GM12865 (cell line): Measurements from ENCODE around the gene HOXA13.

ENCODE experiments used
- DNase-seq: peaks from one replicate; pipeline ENCODE4 v3.0.0; 2010; ENCODE audit warnings: low read depth
- H3K4me3 ChIP-seq: 2 replicates; pipeline ENCODE4 v1.5.1; 2011; ENCODE audit warnings: mild to moderate bottlenecking, low read depth, low read length, control low read depth
- TF ChIP-seq, protein P1 (sequence below): IDR thresholded peaks from 2 replicates; pipeline ENCODE4 v1.5.1; 2011; ENCODE audit warnings: low read length, control low read depth, low read depth, inconsistent platforms; ENCODE audit not compliant: insufficient read depth; ENCODE audit errors: missing control alignments

HOXA13 gene

DNA sequence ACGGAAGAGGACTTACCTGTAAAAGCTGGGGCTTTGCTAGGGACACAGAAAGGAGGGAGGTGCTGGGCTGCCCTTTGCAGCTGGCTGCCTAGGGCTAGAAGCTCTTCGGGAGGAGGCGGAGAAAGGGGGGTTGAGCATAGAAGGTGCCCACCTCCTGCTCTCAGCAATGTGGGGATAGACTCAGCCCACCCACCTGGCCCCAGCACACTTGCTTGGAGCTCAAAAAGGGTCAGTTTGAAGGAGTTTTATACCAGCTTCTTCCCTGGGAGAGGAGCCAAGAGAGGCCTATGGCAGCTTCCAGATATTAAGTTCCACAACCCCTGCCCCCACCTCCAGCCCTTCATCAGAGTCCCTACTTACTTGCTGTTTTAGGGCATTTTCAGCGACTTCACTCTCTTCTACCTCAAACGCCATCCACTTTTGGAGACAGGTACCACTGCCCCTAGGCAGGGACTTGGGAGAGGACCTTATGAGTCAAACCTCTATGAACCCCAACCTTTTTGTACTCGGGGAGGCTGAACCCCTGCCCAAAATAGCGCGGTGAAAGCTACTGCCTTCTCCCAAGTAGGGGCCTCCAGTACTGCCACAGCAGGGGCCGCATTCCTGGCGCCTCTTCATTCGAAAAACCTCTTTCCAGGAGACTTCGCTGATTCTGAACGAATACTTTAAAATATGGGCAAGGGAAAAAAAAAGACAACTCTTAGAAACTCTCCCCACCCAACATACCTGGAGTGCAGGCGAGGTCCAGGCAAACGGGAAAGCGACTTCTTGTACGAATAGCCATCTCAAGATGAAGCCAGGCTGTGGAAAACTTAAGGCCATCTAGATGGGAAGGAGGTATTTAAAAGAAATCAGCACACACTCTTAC is 41.5 kb upstream of the HOXA13 start:
- H3K4me3 ChIP-seq = no peak overlapping the region
- TF ChIP-seq, protein P1, sequence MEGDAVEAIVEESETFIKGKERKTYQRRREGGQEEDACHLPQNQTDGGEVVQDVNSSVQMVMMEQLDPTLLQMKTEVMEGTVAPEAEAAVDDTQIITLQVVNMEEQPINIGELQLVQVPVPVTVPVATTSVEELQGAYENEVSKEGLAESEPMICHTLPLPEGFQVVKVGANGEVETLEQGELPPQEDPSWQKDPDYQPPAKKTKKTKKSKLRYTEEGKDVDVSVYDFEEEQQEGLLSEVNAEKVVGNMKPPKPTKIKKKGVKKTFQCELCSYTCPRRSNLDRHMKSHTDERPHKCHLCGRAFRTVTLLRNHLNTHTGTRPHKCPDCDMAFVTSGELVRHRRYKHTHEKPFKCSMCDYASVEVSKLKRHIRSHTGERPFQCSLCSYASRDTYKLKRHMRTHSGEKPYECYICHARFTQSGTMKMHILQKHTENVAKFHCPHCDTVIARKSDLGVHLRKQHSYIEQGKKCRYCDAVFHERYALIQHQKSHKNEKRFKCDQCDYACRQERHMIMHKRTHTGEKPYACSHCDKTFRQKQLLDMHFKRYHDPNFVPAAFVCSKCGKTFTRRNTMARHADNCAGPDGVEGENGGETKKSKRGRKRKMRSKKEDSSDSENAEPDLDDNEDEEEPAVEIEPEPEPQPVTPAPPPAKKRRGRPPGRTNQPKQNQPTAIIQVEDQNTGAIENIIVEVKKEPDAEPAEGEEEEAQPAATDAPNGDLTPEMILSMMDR = no peak
- no peak for DNase-seq

DNA sequence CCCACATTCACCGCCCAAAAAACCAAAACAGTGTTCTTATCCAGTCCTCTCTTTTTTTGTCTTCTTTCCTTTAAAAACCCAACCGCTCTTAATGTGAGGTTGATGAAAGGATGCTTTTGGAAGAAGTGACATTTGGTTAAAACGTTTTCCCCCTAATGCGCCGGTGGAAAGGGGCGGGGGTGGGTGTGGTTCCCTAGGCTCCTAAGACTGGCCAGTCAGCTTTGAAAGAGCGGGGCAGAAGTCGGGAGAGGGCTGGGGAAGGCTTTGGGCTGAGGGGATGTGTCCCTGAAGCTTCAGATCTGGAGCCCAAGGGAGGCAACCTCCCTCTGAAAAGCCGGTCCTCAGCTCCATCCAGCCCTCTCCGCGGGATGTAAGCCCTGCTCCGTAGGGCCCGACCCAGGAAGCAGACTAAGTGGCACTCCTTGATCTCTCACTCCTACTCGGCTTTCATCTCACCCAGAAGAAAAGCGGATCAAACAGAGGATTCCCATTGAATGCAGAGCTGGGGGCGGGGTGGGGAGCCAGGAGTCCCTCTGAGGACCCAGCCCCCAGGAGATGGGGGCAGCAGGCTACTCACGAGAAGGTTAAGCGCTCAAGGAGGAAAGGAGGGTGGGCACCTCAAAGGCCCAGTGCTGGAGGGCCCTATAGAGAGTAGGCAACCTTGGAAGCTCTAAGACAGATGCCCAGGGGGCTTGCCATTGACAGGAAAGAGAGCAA is 40.3 kb upstream of the HOXA13 start:
- TF ChIP-seq, protein P1 = no peak
- no peak for DNase-seq

DNA sequence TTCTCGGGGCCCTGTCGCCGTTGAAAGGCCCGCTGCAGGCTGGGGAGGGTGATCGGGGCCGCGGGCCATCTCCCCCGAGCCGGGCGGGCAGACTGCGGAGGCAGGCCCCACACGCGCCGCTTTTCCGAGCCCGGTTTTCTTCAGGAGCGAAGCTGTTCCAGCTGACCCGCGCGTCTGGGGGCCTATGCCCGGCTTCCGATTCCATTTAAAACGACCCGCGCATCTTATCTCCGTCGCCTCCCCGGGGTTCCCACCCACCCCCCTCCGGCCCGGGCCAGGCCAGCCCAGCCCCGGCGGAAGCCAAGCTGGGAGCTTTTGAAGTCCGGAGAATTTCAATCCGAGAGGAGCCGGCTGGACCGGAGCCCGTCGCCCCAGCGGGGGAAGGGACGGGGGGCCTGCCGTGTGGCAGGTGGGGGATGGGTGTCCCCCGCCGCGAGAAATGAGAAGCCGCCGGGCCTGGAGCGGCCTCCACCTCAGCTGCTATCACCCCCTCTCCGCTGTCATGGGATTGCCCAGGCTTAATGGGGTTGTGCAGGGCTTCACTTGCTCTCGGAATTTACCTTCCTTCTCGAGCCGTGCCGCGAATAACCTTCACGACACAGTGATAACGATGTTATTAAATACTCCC is 39.6 kb upstream of the HOXA13 start:
- H3K4me3 ChIP-seq = no peak overlapping the region
- TF ChIP-seq, protein P1 = no peak
- no peak for DNase-seq

More for the DNA sequence above, 40.3 kb upstream of the HOXA13 start:
- no peak overlapping the region for H3K4me3 ChIP-seq

DNA sequence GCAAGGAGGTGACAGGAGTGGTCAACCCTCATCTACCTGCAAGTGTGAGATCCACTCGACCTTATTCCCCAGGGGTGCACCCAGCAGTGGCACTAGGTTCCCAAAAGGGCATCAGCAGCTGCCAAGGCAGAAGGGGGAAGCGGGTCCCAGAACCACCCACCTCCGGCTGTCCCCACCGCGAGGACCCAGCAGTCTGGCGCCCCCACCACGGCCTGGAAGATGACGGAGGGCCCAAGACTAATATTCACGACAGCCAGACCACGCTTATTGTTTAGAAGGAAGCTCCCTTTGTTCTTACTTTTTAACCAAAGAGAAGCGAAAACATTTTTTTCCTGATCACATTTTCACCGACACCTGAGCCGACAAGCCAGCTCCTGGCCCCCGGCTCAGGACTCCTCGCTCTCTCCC is 39.1 kb upstream of the HOXA13 start:
- DNase-seq = no peak
- TF ChIP-seq, protein P1 = no peak
- H3K4me3 ChIP-seq = no peak overlapping the region

DNA sequence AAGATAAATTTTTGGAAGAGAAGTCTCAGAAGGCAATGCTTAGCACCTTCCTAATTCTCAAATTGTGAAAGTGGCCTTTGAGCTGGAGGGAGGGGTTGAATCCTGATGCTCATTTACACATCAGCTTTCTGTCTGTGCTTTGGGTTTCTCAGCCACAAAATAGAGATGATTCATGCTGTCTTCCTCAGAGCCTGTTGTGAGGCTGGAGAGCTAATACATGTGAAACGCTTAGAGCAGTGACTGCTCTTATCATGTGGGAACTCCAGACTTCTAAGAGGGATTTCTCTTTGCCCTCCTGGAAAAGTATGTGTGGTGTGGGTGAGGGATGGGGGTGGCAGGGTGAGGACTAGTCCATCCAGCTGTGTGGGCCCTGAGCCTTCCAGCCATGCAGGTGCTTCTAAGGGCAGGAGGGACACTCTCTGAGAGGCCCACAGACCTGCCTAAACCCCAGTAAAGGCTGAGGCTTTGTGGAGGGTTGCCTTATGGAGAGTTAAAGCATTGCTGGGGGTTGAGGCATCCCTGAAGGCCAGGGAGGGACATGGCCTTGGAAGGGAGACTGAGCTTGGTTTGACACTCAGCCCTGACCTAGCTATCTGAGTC is 37.9 kb upstream of the HOXA13 start:
- TF ChIP-seq, protein P1 = no peak
- H3K4me3 ChIP-seq = no peak overlapping the region
- DNase-seq = no peak

DNA sequence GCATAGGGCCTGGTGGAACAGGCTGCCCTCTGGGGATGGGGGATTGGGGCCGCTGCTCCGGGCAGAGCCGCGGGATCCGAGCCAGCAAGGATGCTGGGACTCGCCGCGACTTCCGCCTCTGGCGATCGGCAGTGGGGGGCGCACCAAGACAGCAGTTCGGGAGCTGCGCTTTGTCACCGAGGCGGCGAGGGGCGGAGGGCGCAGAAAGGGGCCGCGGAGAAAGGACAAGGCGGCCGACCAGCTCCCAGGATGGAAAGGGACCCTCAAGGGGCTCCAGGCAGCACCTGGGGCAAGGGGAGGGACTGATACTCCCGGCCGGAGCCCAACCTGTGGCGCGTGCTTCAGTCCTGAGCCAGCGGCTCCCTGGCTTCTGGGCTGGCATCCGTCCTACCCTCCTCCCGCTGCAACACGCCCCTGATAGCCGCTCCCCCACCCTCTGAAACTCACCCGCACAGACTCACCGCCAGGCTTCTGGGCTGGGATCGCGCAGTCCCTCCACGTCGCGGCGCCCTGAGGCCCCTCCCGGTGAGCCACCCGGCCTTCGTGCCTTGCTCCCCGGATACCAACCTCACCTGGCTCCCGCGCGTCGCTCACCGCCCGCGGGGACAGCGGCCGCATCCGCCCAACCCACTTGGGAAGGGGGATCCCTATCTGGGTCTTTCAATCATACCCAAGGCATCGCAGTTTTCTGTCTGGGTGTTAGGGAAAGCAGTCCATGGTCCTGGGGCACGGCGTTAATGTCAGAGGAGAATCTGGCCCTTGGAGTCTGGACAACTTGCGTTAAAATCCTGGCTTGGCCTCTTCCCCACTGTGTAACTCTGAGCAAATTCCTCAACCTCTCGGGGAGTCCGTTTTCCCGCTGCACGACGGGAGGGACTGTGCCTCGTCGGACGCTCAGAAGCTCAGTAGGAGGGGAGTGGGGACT is 35.8 kb upstream of the HOXA13 start:
- TF ChIP-seq, protein P1 = no peak
- peak; percentile 16 for DNase-seq
- H3K4me3 ChIP-seq = no peak overlapping the region; the same call in 1 of the 2 replicates
